Measurements from ENCODE around the gene OGN.
"Not testable (repeated sequence)": the region's sequence is repeated elsewhere in the genome, so short reads cannot be mapped to it uniquely, and the experiment has no call there.

DNA sequence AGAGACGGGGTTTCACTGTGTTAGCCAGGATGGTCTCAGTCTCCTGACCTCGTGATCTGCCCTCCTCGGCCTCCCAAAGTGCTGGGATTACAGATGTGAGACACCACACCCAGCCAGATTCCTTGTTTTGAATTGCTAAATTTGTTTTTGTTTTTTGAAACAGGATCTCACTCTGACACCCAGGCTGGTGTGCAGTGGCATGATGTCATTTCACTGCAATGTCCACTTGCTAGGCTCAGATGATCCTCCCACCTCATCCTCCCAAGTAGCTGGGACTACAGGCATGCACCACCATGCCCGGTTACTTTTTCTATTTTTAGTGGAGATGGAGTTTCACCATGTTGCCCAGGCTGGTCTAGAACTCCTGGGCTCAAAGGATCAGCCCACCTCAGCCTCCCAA is 6.8 kb upstream of the OGN start:
- TF ChIP-seq TAF1 (IDR thresholded peaks at IDR 0.05; ENCODE audit: low read depth, low read length); POLR2A (IDR thresholded peaks at IDR 0.05; ENCODE audit: low read depth, low read length); POLR2AphosphoS5 (IDR thresholded peaks at IDR 0.05; ENCODE audit: low read depth, low read length); PAX5 (IDR thresholded peaks at IDR 0.05; ENCODE audit: insufficient read depth, low read length, severe bottlenecking); SPI1 (IDR thresholded peaks at IDR 0.05; ENCODE audit: low read depth, low read length): not testable (repeated sequence)
